ENCODE measurements around the gene CDK5RAP2.

The CDK5RAP2 gene

DNA sequence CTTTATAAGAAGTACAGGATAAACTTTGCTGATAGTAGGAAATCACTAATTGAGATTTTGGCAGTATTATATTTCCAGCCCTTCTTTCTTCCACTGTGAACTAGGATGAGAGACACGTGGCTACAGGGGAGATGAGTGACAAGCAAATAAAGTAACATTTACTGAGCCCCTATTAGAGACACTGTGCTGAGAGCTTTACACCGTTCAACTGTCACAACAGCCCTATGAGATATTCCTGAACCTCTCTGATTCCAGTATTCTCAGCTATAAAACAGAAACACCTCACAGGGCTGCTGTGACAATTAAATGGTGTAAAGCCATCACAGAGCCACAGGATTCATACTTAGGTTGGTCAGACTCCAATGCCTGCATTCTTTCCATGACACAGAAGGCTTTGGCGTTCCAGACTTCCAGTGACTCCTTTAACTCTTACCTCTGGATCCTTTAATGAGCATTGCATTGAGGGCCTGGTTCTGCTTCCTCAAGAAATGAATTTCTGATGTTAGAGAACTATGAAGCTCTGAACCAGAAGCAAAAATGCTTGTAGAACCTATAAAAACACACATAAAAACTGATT, 169.0 kb downstream of the CDK5RAP2 start:
- ChIA-PET POLR2A (no interaction called here), CTCF (interaction anchor here (1.0 to 1.2 kb wide), 2 partner anchors 28 to 66 kb away, joined by 4 to 5 read pairs; no protein-coding TSS in a partner anchor)
- no peak for TF ChIP-seq ZNF837 (tag by site-specific recombination; IDR thresholded peaks at IDR 0.05)
- TF ChIP-seq ZNF23 (tag by site-specific recombination; IDR thresholded peaks at IDR 0.05; ENCODE audit: borderline replicate concordance): no peak
- no peak for TF ChIP-seq ZNF140 (tag by site-specific recombination; IDR thresholded peaks at IDR 0.05)
- no peak for TF ChIP-seq ZNF426 (tag by site-specific recombination; IDR thresholded peaks at IDR 0.05)
- no peak for TF ChIP-seq MYNN (tag by site-specific recombination; IDR thresholded peaks at IDR 0.05; ENCODE audit: borderline replicate concordance)
- peaks cover 5 to 82% of the 10 kb centered on the region in 2 experiments for H3K36me3 ChIP-seq (ENCODE audit: control insufficient read depth in 2 of 2, insufficient read depth in 1 of 2, low read length in 2 of 2)
- H3K4me1 ChIP-seq (ENCODE audit: control insufficient read depth, insufficient read depth, low read length): no peaks in the 10 kb centered on the region
- no peaks in the 10 kb centered on the region for H3K9me3 ChIP-seq (ENCODE audit: control insufficient read depth, insufficient read depth, low read depth, low read length)
- no peak overlapping the region for H3K4me3 ChIP-seq (ENCODE audit: low read depth, low read length)
- H3K27ac ChIP-seq (ENCODE audit: extremely low read depth, low read depth, low read length): no peak overlapping the region

DNA sequence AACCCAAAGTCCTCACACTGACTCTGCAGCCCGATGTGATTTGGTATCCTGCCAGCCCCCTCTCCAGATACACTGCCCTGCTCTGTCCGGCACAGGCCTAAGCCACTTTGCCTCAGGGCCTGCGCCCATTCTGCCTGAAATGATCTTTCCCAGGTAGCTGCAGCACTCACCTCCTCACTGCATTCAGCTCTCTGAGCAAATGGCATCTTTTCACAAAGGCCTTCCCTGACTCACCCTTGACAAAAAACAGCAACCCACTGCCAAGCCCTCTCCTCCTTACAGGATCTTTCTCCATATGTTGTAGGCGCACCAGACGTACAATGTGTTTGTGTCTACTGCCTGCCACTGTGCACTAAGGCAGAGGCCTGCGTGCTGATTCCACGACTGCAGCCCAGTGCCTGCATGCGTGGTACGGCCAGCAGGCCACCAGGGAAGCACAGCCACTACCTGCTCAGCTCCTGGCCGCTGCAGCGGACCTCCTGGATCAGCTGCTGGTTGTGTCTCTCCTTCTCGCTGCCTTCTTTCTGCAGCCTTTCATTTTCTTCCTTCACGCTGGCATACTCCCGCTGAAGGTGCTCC, 171.2 kb downstream of the CDK5RAP2 start:
- CTCF ChIA-PET: no interaction called here
- Histone ChIP-seq H3K36me3 (ENCODE audit: control insufficient read depth in 2 of 2, insufficient read depth in 1 of 2, low read length in 2 of 2) (peaks cover 0 to 90% of the 10 kb centered on the region in 2 experiments), H3K9me3 (ENCODE audit: control insufficient read depth, insufficient read depth, low read depth, low read length) (no peaks in the 10 kb centered on the region), H3K4me3 (ENCODE audit: low read depth, low read length) (no peak overlapping the region), H3K4me1 (ENCODE audit: control insufficient read depth, insufficient read depth, low read length) (no peaks in the 10 kb centered on the region), H3K27ac (ENCODE audit: extremely low read depth, low read depth, low read length) (no peak overlapping the region)
- POLR2A ChIA-PET: no interaction called here
- no peak for TF ChIP-seq FEZF1 (tag by site-specific recombination; IDR thresholded peaks at IDR 0.05)
- TF ChIP-seq ZFP3 (tag by site-specific recombination; IDR thresholded peaks at IDR 0.05; ENCODE audit: low read depth): no peak
- no peak for TF ChIP-seq MYNN (tag by site-specific recombination; IDR thresholded peaks at IDR 0.05; ENCODE audit: borderline replicate concordance)
- no peak for TF ChIP-seq HOXA7 (CRISPR knock-in tag; IDR thresholded peaks at IDR 0.05; ENCODE audit: borderline replicate concordance)
- no peak for TF ChIP-seq KLF16 (tag by site-specific recombination; IDR thresholded peaks at IDR 0.05)
- TF ChIP-seq, protein P1, sequence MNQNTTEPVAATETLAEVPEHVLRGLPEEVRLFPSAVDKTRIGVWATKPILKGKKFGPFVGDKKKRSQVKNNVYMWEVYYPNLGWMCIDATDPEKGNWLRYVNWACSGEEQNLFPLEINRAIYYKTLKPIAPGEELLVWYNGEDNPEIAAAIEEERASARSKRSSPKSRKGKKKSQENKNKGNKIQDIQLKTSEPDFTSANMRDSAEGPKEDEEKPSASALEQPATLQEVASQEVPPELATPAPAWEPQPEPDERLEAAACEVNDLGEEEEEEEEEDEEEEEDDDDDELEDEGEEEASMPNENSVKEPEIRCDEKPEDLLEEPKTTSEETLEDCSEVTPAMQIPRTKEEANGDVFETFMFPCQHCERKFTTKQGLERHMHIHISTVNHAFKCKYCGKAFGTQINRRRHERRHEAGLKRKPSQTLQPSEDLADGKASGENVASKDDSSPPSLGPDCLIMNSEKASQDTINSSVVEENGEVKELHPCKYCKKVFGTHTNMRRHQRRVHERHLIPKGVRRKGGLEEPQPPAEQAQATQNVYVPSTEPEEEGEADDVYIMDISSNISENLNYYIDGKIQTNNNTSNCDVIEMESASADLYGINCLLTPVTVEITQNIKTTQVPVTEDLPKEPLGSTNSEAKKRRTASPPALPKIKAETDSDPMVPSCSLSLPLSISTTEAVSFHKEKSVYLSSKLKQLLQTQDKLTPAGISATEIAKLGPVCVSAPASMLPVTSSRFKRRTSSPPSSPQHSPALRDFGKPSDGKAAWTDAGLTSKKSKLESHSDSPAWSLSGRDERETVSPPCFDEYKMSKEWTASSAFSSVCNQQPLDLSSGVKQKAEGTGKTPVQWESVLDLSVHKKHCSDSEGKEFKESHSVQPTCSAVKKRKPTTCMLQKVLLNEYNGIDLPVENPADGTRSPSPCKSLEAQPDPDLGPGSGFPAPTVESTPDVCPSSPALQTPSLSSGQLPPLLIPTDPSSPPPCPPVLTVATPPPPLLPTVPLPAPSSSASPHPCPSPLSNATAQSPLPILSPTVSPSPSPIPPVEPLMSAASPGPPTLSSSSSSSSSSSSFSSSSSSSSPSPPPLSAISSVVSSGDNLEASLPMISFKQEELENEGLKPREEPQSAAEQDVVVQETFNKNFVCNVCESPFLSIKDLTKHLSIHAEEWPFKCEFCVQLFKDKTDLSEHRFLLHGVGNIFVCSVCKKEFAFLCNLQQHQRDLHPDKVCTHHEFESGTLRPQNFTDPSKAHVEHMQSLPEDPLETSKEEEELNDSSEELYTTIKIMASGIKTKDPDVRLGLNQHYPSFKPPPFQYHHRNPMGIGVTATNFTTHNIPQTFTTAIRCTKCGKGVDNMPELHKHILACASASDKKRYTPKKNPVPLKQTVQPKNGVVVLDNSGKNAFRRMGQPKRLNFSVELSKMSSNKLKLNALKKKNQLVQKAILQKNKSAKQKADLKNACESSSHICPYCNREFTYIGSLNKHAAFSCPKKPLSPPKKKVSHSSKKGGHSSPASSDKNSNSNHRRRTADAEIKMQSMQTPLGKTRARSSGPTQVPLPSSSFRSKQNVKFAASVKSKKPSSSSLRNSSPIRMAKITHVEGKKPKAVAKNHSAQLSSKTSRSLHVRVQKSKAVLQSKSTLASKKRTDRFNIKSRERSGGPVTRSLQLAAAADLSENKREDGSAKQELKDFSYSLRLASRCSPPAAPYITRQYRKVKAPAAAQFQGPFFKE (tag by site-specific recombination; IDR thresholded peaks at IDR 0.05; ENCODE audit: borderline replicate concordance): no peak
- TF ChIP-seq ZFP37 (tag by site-specific recombination; IDR thresholded peaks at IDR 0.05): no peak
- TF ChIP-seq ZNF830 (tag by site-specific recombination; IDR thresholded peaks at IDR 0.05; ENCODE audit: low read depth): no peak
- no peak for TF ChIP-seq ZNF416 (tag by site-specific recombination; IDR thresholded peaks at IDR 0.05)
- TF ChIP-seq ZNF366 (tag by site-specific recombination; conservative IDR thresholded peaks at IDR 0.05): no peak
- no peak for TF ChIP-seq OVOL3 (tag by site-specific recombination; IDR thresholded peaks at IDR 0.05)
- TF ChIP-seq ZNF600 (tag by site-specific recombination; IDR thresholded peaks at IDR 0.05): no peak
- TF ChIP-seq ZNF10 (tag by site-specific recombination; IDR thresholded peaks at IDR 0.05): no peak
- TF ChIP-seq RBAK (tag by site-specific recombination; IDR thresholded peaks at IDR 0.05): no peak
